ENCODE results near the gene ASB16. TPM values are rescaled to one million over a fixed set of nuclear protein-coding genes. Genes with fewer than 3 reads are reported as not detected.
A peak's percentile ranks its signal among the peaks of the same experiment; 100 is the strongest.

Gene ASB16
- total RNA-seq, 1 donor from 2014 or later, result not detected

- Histone ChIP-seq H3K36me3 (peaks cover 62 to 70% of the 10 kb centered on the region in 2 donors), H3K4me3 (no peak overlapping the region), H3K27me3 (no peaks in the 10 kb centered on the region), H3K9me3 (no peaks in the 10 kb centered on the region), H3K27ac (no peak overlapping the region), H3K4me1 (peaks cover 0 to 20% of the 10 kb centered on the region in 2 donors)
- intact Hi-C loops (cut with DNase I), result no loop called here
- no peak for TF ChIP-seq CTCF (IDR thresholded peaks at IDR 0.05)
- no peak for DNase-seq (ENCODE audit: low spot score in 2 of 2)
Measured at GRCh38 chr17:44193326-44194084, 23.0 kb downstream of the ASB16 start.

- TF ChIP-seq CTCF (IDR thresholded peaks at IDR 0.05), result no peak
- peaks cover 40 to 48% of the 10 kb centered on the region in 2 donors for H3K36me3 ChIP-seq
- peaks cover 0 to 23% of the 10 kb centered on the region in 2 donors for H3K4me1 ChIP-seq
- H3K4me3 ChIP-seq, result no peak overlapping the region
- DNase-seq (ENCODE audit: low spot score in 2 of 2), result no peak
- H3K27me3 ChIP-seq, result no peaks in the 10 kb centered on the region
- H3K9me3 ChIP-seq, result no peaks in the 10 kb centered on the region
- intact Hi-C loops (cut with DNase I), result no loop called here
- peak overlapping the region; percentile 98 to 100 for H3K27ac ChIP-seq
Measured at GRCh38 chr17:44197107-44197506, 26.6 kb downstream of the ASB16 start.

GRCh38 chr17:44197980-44198720 lies 27.6 kb downstream of the ASB16 start:
- Histone ChIP-seq H3K4me3 (peak overlapping the region; percentile 98 to 99), H3K36me3 (peaks cover 37 to 43% of the 10 kb centered on the region in 2 donors), H3K9me3 (no peaks in the 10 kb centered on the region), H3K27me3 (no peaks in the 10 kb centered on the region), H3K27ac (peak overlapping the region; percentile 98 to 100), H3K4me1 (peaks cover 0 to 23% of the 10 kb centered on the region in 2 donors)
- no peak for TF ChIP-seq CTCF (IDR thresholded peaks at IDR 0.05)
- intact Hi-C loops (cut with DNase I), result no loop called here
- no peak for DNase-seq (ENCODE audit: low spot score in 2 of 2)

- H3K9me3 ChIP-seq, result no peaks in the 10 kb centered on the region
- H3K4me3 ChIP-seq, result peak overlapping the region; percentile 98 to 99
- no peak for TF ChIP-seq CTCF (IDR thresholded peaks at IDR 0.05)
- peaks cover 29 to 36% of the 10 kb centered on the region in 2 donors for H3K36me3 ChIP-seq
- peak overlapping the region; percentile 98 to 100 for H3K27ac ChIP-seq
- no peaks in the 10 kb centered on the region for H3K27me3 ChIP-seq
- intact Hi-C loops (cut with DNase I), result no loop called here
- H3K4me1 ChIP-seq, result peaks cover 0 to 21% of the 10 kb centered on the region in 2 donors
- DNase-seq (ENCODE audit: low spot score in 2 of 2), result no peak
Measured at GRCh38 chr17:44198721-44199552, 28.4 kb downstream of the ASB16 start.

Measured in ascending aorta (tissue), 2 donors.